GM18909 (cell line): ENCODE measurements around the gene CALHM1.
"Not testable (repeated sequence)": the region's sequence is repeated elsewhere in the genome, so short reads cannot be mapped to it uniquely, and the experiment has no call there.

Source experiments
- ATAC-seq: cut with Tn5 transposase; IDR thresholded peaks from one replicate; pipeline ENCODE4 v1.9.1; 2021; ENCODE audit warnings: mild to moderate bottlenecking; ENCODE audit not compliant: unreplicated experiment, poor library complexity

The CALHM1 gene

GRCh38 chr10:103440416-103440815, 18.3 kb downstream of the CALHM1 start:
- ATAC-seq = no peak

GRCh38 chr10:103439776-103440175, 18.9 kb downstream of the CALHM1 start:
- ATAC-seq = no peak

- ATAC-seq = no peak
Measured at GRCh38 chr10:103433858-103434257, 24.8 kb downstream of the CALHM1 start.

GRCh38 chr10:103431902-103432301, 26.8 kb downstream of the CALHM1 start:
- ATAC-seq = no peak

- ATAC-seq = no peak
Measured at GRCh38 chr10:103429647-103430046, 29.1 kb downstream of the CALHM1 start.

- ATAC-seq = no peak
Measured at GRCh38 chr10:103428989-103429643, 29.6 kb downstream of the CALHM1 start.

- no peak for ATAC-seq
Measured at GRCh38 chr10:103427866-103428265, 30.8 kb downstream of the CALHM1 start.

- no peak for ATAC-seq
Measured at GRCh38 chr10:103423748-103424147, 35.0 kb downstream of the CALHM1 start.

GRCh38 chr10:103419101-103419500, 39.6 kb downstream of the CALHM1 start:
- ATAC-seq = no peak

GRCh38 chr10:103417601-103418000, 41.1 kb downstream of the CALHM1 start:
- no peak for ATAC-seq

GRCh38 chr10:103417148-103417469, 41.6 kb downstream of the CALHM1 start:
- not testable (repeated sequence) for ATAC-seq

- ATAC-seq = no peak
Measured at GRCh38 chr10:103416436-103417147, 42.1 kb downstream of the CALHM1 start.

GRCh38 chr10:103415581-103415980, 43.1 kb downstream of the CALHM1 start:
- ATAC-seq = no peak

- no peak for ATAC-seq
Measured at GRCh38 chr10:103413564-103413963, 45.1 kb downstream of the CALHM1 start.
